GM19023 (cell line): ENCODE measurements around the gene SIM2.

Source experiments
- ATAC-seq: cut with Tn5 transposase; IDR thresholded peaks from one replicate; pipeline ENCODE4 v1.9.1; 2021; ENCODE audit warnings: mild to moderate bottlenecking, moderate library complexity; ENCODE audit not compliant: unreplicated experiment

Gene SIM2

GRCh38 chr21:36733857-36734256 is 34.9 kb downstream of the SIM2 start:
- no peak for ATAC-seq

DNA sequence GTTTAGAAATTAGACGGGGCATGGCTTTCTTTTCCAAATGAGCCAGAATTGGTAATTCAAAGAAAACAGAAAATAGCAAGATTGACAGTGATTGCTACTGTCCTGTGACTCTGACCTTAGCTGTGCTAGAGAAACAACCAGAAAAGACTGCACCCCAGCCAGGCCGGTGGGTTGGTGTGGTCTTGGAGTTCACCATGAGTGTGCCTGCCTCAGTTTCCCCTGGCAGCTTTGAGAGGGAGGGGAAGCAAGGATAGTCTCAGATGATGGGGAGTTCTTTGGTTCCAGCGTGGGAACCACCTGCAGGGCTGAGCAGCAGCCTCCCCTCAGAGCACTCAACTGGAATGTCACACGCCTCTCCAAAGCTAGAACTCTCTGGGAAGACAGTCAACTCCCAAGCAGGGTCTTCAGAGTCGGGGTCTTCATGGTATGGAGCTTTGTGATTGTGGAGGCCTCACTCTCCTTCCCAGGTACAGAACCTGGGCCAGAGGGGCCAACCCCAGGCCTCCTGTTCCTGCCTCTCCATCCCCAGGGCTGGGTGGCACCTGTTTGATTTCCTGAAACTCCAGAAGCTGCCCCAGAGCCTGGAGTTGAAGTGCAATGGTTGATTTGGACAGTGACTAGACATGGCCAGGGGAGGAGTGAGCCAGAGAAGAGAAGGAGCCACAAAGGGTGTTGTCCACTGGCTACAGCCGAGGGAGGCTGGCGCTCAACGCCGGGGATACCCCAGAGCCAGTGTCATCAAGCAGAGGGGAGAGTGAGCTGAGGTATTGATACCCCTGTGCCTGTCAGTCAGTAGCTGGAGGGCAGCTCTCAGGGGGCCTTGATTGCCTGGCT is 35.7 kb downstream of the SIM2 start:
- ATAC-seq, result no peak

DNA sequence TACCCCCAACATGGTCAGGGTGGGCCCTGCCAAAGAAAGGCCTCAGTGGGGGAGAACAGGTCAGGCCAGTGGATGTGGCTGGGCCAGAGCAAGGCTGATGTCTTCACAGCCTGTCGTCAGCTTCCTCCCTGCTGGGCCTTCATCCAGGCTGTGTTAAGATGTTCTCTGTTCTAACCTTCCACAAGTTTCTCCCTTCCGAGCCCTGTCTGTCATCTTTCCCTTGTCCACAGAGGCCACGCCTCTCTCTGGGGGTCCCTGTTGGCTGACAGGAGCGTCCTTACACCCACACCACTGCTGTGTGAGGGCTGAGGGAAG is 36.2 kb downstream of the SIM2 start:
- ATAC-seq, result no peak

DNA sequence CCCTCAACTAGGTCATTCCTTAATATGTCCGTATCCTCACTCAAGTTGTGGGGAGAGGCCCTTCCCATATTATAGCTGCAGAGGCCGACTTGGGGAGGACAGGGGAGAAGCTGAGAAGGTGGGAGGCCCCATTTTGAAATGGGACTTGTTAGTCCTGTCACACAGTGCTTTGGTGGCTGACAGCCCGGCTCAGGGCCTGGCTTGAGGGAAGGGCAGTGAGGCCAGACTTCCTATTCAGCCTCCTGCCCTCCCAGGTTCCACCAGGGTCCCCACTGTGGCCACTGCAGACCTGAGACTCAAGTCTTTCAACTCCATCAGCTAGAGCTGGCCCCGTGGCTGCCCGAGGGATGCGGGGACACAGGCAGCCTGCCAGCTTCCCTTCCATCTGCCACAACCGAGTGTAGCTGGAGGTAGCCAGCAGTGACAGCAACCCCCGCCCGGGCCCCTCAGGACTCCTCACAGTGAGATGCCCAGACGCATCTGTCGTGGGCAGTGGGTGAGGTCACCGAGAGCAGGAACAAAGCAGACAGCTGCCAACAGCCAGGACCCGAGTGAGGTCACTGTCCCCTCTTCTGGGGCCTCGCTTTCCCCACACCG is 36.9 kb downstream of the SIM2 start:
- no peak for ATAC-seq

DNA sequence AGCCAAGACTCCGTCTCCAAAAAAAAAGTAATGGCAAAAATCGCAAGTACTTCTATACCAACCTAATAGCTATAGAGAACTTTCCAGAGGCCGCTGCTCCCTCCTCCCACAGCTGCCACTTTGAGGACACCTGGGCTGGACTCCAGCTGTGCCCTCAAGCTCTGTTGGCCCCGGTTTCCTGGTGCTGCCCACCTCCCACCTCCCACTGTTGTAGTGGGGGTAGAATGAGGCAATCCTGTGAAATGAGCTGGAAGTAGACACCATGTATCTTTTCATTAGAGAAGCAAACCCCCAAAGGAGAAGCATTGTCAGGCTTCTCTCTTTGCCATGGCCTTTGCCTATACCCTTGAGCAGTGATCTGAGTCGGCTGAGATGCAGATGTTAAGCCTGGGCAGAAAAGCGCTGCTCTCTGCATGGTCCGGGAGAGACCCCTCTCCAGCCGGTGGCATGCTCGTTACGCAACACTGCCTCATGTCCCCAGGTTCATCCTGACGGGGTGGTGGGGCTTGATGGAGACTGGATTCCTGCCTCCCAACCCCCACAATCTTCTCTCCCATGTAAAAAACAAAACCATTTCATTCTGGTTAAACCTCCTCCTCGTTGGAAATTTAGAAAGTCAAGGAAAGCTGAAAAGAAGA is 39.7 kb downstream of the SIM2 start:
- ATAC-seq, result no peak

GRCh38 chr21:36741506-36741905 is 42.6 kb downstream of the SIM2 start:
- no peak for ATAC-seq

DNA sequence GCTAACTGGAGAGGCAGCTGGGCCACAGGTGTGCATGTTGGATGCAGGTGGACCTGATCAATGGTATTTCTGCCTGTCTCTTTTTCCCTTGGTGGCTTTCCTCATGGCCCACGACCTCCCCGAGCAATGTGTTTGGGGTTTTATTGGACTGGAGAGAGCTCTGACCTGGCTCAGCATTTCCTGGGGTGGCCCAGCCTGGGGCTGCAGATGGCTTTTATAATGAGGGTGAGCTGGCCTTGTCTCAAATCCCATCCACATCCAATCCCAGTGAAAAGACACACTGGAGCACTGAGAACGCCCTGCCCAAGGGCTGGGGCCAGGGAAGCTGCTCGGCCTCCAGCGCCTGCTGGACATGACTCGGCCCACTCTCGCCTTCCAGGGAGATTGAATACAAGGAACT is 44.1 kb downstream of the SIM2 start:
- no peak for ATAC-seq

GRCh38 chr21:36743446-36743845 is 44.5 kb downstream of the SIM2 start:
- ATAC-seq, result no peak

DNA sequence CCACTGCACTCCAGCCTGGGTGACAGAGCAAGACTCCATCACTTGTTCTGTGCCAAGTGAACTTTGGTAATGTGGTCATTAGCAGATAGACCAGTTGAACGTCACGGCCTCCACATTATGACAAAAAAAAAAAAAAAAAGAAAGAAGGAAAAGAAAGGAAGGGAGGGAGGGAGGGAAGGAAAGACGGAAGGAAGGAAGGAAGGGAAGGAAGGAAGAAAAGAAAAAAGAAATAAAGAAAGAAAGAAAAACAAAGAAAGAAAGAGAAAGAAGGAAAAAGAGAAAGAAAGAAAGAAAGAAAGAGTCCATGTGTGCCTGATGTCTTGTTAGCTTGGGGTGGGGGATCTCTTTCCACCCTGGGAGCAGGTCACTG is 45.3 kb downstream of the SIM2 start:
- ATAC-seq, result no peak

GRCh38 chr21:36744560-36745231 is 45.8 kb downstream of the SIM2 start:
- no peak for ATAC-seq

GRCh38 chr21:36745459-36745858 is 46.5 kb downstream of the SIM2 start:
- no peak for ATAC-seq

DNA sequence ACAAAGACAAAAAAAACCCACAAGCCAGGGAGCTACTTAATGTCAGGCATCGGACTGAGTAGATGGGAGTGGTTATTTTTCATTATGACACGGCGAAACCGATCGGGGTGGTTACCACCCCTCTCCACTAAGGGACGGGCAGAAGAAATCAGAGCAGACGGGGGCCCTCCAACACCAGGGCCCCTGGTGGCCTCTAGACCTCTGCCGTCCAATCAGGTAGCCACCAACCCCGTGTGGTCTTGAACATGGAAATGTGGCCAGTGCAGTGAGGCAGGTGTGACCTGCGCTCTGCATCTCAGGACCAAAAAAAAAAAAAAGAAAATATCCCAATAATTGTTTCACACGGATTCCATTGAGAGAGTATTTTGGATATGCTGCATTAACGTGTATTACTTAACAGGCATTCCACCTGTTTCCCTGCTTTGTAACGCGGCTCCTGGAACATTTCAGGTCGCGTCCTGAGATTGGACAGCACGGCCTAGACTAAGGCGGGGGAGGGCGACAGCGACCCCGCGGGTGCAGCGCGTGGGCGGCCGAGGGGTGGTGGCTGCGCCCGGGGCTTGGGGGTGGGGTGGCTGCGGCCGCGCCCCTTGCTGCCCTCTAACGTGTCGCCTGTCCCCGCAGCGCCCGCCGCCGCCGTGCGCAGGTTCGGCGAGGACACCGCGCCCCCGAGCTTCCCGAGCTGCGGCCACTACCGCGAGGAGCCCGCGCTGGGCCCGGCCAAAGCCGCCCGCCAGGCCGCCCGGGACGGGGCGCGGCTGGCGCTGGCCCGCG is 48.3 kb downstream of the SIM2 start:
- no peak for ATAC-seq

DNA sequence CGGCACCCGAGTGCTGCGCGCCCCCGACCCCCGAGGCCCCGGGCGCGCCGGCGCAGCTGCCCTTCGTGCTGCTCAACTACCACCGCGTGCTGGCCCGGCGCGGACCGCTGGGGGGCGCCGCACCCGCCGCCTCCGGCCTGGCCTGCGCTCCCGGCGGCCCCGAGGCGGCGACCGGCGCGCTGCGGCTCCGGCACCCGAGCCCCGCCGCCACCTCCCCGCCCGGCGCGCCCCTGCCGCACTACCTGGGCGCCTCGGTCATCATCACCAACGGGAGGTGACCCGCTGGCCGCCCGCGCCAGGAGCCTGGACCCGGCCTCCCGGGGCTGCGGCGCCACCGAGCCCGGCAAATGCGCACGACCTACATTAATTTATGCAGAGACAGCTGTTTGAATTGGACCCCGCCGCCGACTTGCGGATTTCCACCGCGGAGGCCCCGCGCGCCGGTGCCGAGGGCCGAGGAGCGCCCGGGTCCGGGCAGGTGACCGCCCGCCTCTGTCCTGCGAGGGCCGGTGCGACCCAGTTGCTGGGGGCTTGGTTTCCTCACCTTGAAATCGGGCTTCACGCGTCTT is 49.0 kb downstream of the SIM2 start:
- ATAC-seq, result no peak

- no peak for ATAC-seq
These were observed 51.1 kb downstream of the SIM2 start for GRCh38 chr21:36749935-36750575.

DNA sequence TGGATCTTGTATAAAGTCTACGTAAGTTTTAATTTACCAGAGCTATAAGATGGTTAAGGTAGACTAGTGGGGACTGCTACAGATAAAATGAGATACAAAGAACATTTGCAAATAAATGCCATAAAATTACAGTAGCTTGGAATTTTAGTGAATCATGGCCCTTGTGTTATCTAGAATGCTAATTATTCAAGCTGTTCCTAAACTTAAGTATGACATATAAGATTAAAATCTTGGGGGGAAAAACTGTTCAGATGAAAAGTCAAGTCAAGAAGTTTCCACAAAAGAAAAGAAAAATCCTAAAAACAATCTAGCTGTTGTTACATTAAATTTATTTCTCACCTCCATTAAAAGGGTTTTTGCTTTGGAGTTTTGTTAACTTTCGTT is 51.7 kb downstream of the SIM2 start:
- ATAC-seq, result no peak

GRCh38 chr21:36751383-36751782 is 52.5 kb downstream of the SIM2 start:
- ATAC-seq, result no peak

- no peak for ATAC-seq
These were observed 54.6 kb downstream of the SIM2 start for GRCh38 chr21:36753556-36753955.

- ATAC-seq, result no peak
These were observed 55.5 kb downstream of the SIM2 start for GRCh38 chr21:36754241-36754898.

DNA sequence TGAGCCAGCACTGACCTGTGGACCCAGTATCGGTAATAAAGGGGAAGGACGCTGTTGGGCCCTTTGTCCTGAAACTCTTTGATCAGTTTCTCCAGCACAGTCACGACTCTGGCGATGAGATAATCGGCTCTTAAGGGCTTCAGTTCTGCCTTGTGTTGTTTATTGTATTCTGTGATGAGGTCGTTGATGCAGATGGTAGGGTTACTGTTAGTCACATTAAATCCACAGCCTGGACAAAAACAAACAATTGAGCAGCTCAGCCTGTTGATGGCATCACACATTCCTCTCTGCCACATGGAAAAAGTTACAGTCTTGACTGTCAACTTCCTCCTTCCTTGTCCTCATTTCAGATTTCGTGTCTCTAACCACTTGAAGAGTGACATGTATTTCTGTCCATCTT is 57.6 kb downstream of the SIM2 start:
- no peak for ATAC-seq

- no peak for ATAC-seq
These were observed 58.3 kb downstream of the SIM2 start for GRCh38 chr21:36757196-36757595.
